ENCODE results near the gene ZNF766. TPM values are rescaled to one million over a fixed set of nuclear protein-coding genes. Genes with fewer than 3 reads are reported as not detected.

ZNF766 gene
- total and polyA plus RNA-seq, 2 experiments from 2014 or later = 10.9 to 27.9 TPM

Other genes with a start within 250 kb of the ZNF766 start
- gene ZNF614, start 241.2 kb upstream of the ZNF766 start, total RNA-seq = 13.0 and 13.3 TPM in 2 replicates
- gene ZNF614, start 241.2 kb upstream of the ZNF766 start, polyA plus RNA-seq = 11.6 and 16.7 TPM in 2 replicates
- gene ZNF432, start 220.7 kb upstream of the ZNF766 start, total RNA-seq = 13.9 and 16.0 TPM in 2 replicates
- 9.7 and 11.9 TPM in 2 replicates for gene ZNF432, start 220.7 kb upstream of the ZNF766 start, polyA plus RNA-seq
- gene ZNF841, start 173.8 kb upstream of the ZNF766 start, total RNA-seq = 14.4 and 17.7 TPM in 2 replicates
- gene ZNF841, start 173.8 kb upstream of the ZNF766 start, polyA plus RNA-seq = 2.9 and 7.7 TPM in 2 replicates
- gene ZNF616, start 129.6 kb upstream of the ZNF766 start, total RNA-seq = 9.1 and 11.9 TPM in 2 replicates
- 7.7 and 15.3 TPM in 2 replicates for gene ZNF616, start 129.6 kb upstream of the ZNF766 start, polyA plus RNA-seq
- 9.4 and 13.1 TPM in 2 replicates for gene ZNF836, start 98.0 kb upstream of the ZNF766 start, total RNA-seq
- gene ZNF836, start 98.0 kb upstream of the ZNF766 start, polyA plus RNA-seq = 7.3 and 10.8 TPM in 2 replicates
- 641 and 821 TPM in 2 replicates for gene PPP2R1A, start 79.5 kb upstream of the ZNF766 start, total RNA-seq
- gene PPP2R1A, start 79.5 kb upstream of the ZNF766 start, polyA plus RNA-seq = 724 and 813 TPM in 2 replicates
- gene ZNF480, start 27.6 kb downstream of the ZNF766 start, total RNA-seq = 13.6 and 19.0 TPM in 2 replicates
- 20.6 and 24.7 TPM in 2 replicates for gene ZNF480, start 27.6 kb downstream of the ZNF766 start, polyA plus RNA-seq
- gene ZNF610, start 66.7 kb downstream of the ZNF766 start, total RNA-seq = 11.5 and 14.3 TPM in 2 replicates
- 15.7 and 23.7 TPM in 2 replicates for gene ZNF610, start 66.7 kb downstream of the ZNF766 start, polyA plus RNA-seq
- 20.9 and 25.3 TPM in 2 replicates for gene ZNF880, start 100.3 kb downstream of the ZNF766 start, total RNA-seq
- gene ZNF880, start 100.3 kb downstream of the ZNF766 start, polyA plus RNA-seq = 19.5 and 24.7 TPM in 2 replicates
- gene ZNF528, start 128.3 kb downstream of the ZNF766 start, total RNA-seq = 31.5 and 41.9 TPM in 2 replicates
- 15.8 and 25.0 TPM in 2 replicates for gene ZNF528, start 128.3 kb downstream of the ZNF766 start, polyA plus RNA-seq
- 1.5 and 2.6 TPM in 2 replicates for gene ZNF534, start 159.6 kb downstream of the ZNF766 start, total RNA-seq
- 1.6 and 2.0 TPM in 2 replicates for gene ZNF534, start 159.6 kb downstream of the ZNF766 start, polyA plus RNA-seq
- gene ZNF578, start 184.0 kb downstream of the ZNF766 start, total RNA-seq = 3.4 and 3.8 TPM in 2 replicates
- gene ZNF578, start 184.0 kb downstream of the ZNF766 start, polyA plus RNA-seq = 2.6 and 3.1 TPM in 2 replicates